Suprapubic skin (tissue), 4 donors: ENCODE measurements around the gene PYROXD2.

Source experiments
- EP300 ChIP-seq: sonication (generic); formaldehyde crosslinking; IDR thresholded peaks from one replicate; pipeline ENCODE4 v1.6.1; 2017; ENCODE audit warnings: antibody characterized with exemption
- POLR2A ChIP-seq, 2 donors: fragments of 450-650 bp; IDR thresholded peaks; one replicate each; pipeline ENCODE4 v1.6.1; 2017; ENCODE audit warnings: antibody characterized with exemption in 2 of 2, mild to moderate bottlenecking in 2 of 2, moderate library complexity in 2 of 2
- POLR2AphosphoS5 ChIP-seq, 3 donors: sonication (generic); formaldehyde crosslinking; IDR thresholded peaks; one replicate each; pipeline ENCODE4 v1.6.1; 2017; ENCODE audit warnings: antibody characterized with exemption in 3 of 3
- TF ChIP-seq, protein P1 (sequence below), 2 donors: fragments of 200-600 bp in 1 of 2; fragments of 450-650 bp in 1 of 2; sonication (generic) in 1 of 2; IDR thresholded peaks; one replicate each; pipeline ENCODE4 v1.5.1; 2016 to 2019; ENCODE audit warnings: antibody characterized with exemption in 2 of 2, mild to moderate bottlenecking in 1 of 2, moderate library complexity in 1 of 2

DNA sequence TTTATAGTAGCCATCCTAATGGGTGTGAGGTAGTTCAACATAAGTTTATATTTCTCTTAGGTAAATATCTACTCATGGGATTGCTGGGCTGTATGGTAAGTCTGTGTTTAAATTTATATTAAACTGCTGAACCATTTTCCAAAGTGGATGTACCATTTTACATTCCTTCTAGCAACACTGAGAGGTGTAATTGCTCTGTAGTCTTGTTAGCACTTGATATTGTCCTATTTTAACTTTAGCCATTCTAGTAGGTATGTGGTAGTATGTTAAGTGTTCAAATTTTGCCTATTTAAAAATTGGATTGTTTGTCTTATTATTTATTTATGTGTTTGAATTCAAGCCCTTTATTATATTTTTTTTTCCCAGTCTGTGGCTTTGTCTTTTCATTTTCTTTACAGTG is 34.3 kb upstream of the PYROXD2 start:
- TF ChIP-seq, protein P1, sequence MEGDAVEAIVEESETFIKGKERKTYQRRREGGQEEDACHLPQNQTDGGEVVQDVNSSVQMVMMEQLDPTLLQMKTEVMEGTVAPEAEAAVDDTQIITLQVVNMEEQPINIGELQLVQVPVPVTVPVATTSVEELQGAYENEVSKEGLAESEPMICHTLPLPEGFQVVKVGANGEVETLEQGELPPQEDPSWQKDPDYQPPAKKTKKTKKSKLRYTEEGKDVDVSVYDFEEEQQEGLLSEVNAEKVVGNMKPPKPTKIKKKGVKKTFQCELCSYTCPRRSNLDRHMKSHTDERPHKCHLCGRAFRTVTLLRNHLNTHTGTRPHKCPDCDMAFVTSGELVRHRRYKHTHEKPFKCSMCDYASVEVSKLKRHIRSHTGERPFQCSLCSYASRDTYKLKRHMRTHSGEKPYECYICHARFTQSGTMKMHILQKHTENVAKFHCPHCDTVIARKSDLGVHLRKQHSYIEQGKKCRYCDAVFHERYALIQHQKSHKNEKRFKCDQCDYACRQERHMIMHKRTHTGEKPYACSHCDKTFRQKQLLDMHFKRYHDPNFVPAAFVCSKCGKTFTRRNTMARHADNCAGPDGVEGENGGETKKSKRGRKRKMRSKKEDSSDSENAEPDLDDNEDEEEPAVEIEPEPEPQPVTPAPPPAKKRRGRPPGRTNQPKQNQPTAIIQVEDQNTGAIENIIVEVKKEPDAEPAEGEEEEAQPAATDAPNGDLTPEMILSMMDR (IDR thresholded peaks at IDR 0.05) = no peak
- no peak for TF ChIP-seq POLR2A (IDR thresholded peaks at IDR 0.05)
- no peak for TF ChIP-seq POLR2AphosphoS5 (IDR thresholded peaks at IDR 0.05)
- TF ChIP-seq EP300 = no peak
